SK-N-SH treated with all-trans-retinoic acid at 6 μM for 48 hours (cell line): ENCODE data around the gene FBLN2.

Experiments
- ATAC-seq: fragments of 200-7000 bp; cut with Tn5 transposase; 3 replicates; pipeline ENCODE4 v1.9.1; 2020; ENCODE audit warnings: mild to moderate bottlenecking, moderate library complexity
- BACH2 ChIP-seq: fragments of 250-450 bp; sonication (Bioruptor Pico); IDR thresholded peaks from 2 replicates; pipeline ENCODE4 v1.9.0; 2021; ENCODE audit warnings: mild to moderate bottlenecking, borderline replicate concordance
- CREB5 ChIP-seq: fragments of 250-450 bp; sonication (Bioruptor Pico); IDR thresholded peaks from 2 replicates; pipeline ENCODE4 v1.5.1; 2020; ENCODE audit warnings: low read depth, mild to moderate bottlenecking, moderate library complexity
- CSDC2 ChIP-seq: fragments of 250-450 bp; sonication (Bioruptor Pico); IDR thresholded peaks from 2 replicates; pipeline ENCODE4 v1.5.0; 2020; ENCODE audit warnings: mild to moderate bottlenecking, moderate library complexity
- CSRNP3 ChIP-seq: fragments of 250-450 bp; sonication (Bioruptor Pico); IDR thresholded peaks from 2 replicates; pipeline ENCODE4 v1.5.1; 2021; ENCODE audit warnings: mild to moderate bottlenecking, moderate library complexity
- ESRRG ChIP-seq: fragments of 250-450 bp; sonication (Bioruptor Pico); IDR thresholded peaks from 2 replicates; pipeline ENCODE4 v1.6.1; 2021; ENCODE audit warnings: mild to moderate bottlenecking
- GLIS3 ChIP-seq: fragments of 250-450 bp; sonication (Bioruptor Pico); IDR thresholded peaks from 2 replicates; pipeline ENCODE4 v1.5.0; 2020; ENCODE audit warnings: mild to moderate bottlenecking, moderate library complexity
- OSR1 ChIP-seq: fragments of 250-450 bp; sonication (Bioruptor Pico); IDR thresholded peaks from 2 replicates; pipeline ENCODE4 v1.8.0; 2022; ENCODE audit warnings: moderate library complexity, mild to moderate bottlenecking, inconsistent platforms
- PATZ1 ChIP-seq: fragments of 250-450 bp; sonication (Bioruptor Pico); IDR thresholded peaks from 2 replicates; pipeline ENCODE4 v1.8.0; 2020; ENCODE audit warnings: mild to moderate bottlenecking, moderate library complexity, borderline replicate concordance
- PPARA ChIP-seq: fragments of 250-450 bp; sonication (Bioruptor Pico); IDR thresholded peaks from 2 replicates; pipeline ENCODE4 v1.5.0; 2020; ENCODE audit warnings: mild to moderate bottlenecking, borderline replicate concordance
- RARB ChIP-seq: fragments of 250-450 bp; sonication (Bioruptor Pico); IDR thresholded peaks from 2 replicates; pipeline ENCODE4 v1.8.0; 2021; ENCODE audit warnings: mild to moderate bottlenecking, moderate library complexity
- SNAI2 ChIP-seq: fragments of 250-450 bp; sonication (Bioruptor Pico); IDR thresholded peaks from 2 replicates; pipeline ENCODE4 v1.5.0; 2020; ENCODE audit warnings: mild to moderate bottlenecking, moderate library complexity
- TCF4 ChIP-seq: fragments of 250-450 bp; sonication (Bioruptor Pico); IDR thresholded peaks from 2 replicates; pipeline ENCODE4 v1.8.0; 2021; ENCODE audit warnings: mild to moderate bottlenecking, moderate library complexity, borderline replicate concordance
- TOX ChIP-seq: fragments of 250-450 bp; sonication (Bioruptor Pico); IDR thresholded peaks from 2 replicates; pipeline ENCODE4 v1.8.0; 2021; ENCODE audit warnings: mild to moderate bottlenecking, moderate library complexity, borderline replicate concordance
- ZC3H10 ChIP-seq: fragments of 250-450 bp; sonication (Bioruptor Pico); IDR thresholded peaks from 2 replicates; pipeline ENCODE4 v1.5.1; 2021; ENCODE audit warnings: mild to moderate bottlenecking, moderate library complexity
- ZFP3 ChIP-seq: fragments of 250-450 bp; sonication (Bioruptor Pico); IDR thresholded peaks from 2 replicates; pipeline ENCODE4 v1.5.0; 2020; ENCODE audit warnings: mild to moderate bottlenecking, moderate library complexity
- ZFP30 ChIP-seq: fragments of 450-650 bp; formaldehyde crosslinking; IDR thresholded peaks from 2 replicates; pipeline ENCODE4 v1.5.0; 2022; ENCODE audit warnings: mild to moderate bottlenecking, moderate library complexity
- ZNF565 ChIP-seq: fragments of 450-650 bp; formaldehyde crosslinking; conservative IDR thresholded peaks from 2 replicates; pipeline ENCODE4 v1.5.0; 2020; ENCODE audit warnings: low read depth, mild to moderate bottlenecking, moderate library complexity
- ZNF70 ChIP-seq: fragments of 450-650 bp; formaldehyde crosslinking; IDR thresholded peaks from 2 replicates; pipeline ENCODE4 v1.5.0; 2020; ENCODE audit warnings: mild to moderate bottlenecking, moderate library complexity
- ZNF8 ChIP-seq: fragments of 450-650 bp; formaldehyde crosslinking; IDR thresholded peaks from 2 replicates; pipeline ENCODE4 v1.5.0; 2020; ENCODE audit warnings: mild to moderate bottlenecking, moderate library complexity
- TF ChIP-seq, protein P1 (sequence below): fragments of 250-450 bp; sonication (Bioruptor Pico); IDR thresholded peaks from 2 replicates; pipeline ENCODE4 v1.8.0; 2021; ENCODE audit warnings: low read depth, mild to moderate bottlenecking, moderate library complexity, borderline replicate concordance
- TF ChIP-seq, protein P2 (sequence below): fragments of 250-450 bp; sonication (Bioruptor Pico); IDR thresholded peaks from 2 replicates; pipeline ENCODE4 v1.5.0; 2020; ENCODE audit warnings: mild to moderate bottlenecking, moderate library complexity

FBLN2 gene

DNA sequence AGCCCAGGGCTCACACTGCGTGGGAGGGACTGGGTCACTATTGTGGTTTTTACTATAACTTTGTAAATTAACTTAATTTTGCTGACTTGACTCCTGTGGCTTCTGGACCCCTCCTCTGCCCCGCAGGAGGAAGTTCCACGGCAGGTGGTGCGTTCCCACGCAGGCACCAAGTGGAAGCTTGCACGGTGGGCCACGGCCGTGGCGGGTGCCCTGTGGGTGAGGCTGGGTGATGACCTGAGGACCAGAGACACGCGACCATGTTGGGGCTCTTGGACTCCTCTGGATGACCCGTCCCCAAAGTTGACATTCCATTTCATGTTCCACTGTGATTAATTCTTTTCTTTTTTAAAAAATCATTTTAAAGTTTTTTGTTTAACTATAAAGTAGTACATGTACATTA lies 89.0 kb downstream of the FBLN2 start:
- no peak for ATAC-seq
- TF ChIP-seq PPARA, result no peak
- no peak for TF ChIP-seq TOX (CRISPR knock-in tag)
- TF ChIP-seq, protein P1, sequence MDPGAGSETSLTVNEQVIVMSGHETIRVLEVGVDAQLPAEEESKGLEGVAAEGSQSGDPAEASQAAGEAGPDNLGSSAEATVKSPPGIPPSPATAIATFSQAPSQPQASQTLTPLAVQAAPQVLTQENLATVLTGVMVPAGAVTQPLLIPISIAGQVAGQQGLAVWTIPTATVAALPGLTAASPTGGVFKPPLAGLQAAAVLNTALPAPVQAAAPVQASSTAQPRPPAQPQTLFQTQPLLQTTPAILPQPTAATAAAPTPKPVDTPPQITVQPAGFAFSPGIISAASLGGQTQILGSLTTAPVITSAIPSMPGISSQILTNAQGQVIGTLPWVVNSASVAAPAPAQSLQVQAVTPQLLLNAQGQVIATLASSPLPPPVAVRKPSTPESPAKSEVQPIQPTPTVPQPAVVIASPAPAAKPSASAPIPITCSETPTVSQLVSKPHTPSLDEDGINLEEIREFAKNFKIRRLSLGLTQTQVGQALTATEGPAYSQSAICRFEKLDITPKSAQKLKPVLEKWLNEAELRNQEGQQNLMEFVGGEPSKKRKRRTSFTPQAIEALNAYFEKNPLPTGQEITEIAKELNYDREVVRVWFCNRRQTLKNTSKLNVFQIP (CRISPR knock-in tag), result no peak
- TF ChIP-seq TCF4, result no peak
- no peak for TF ChIP-seq ZNF8
- TF ChIP-seq ZFP3 (CRISPR knock-in tag), result no peak
- no peak for TF ChIP-seq ESRRG (CRISPR knock-in tag)
- TF ChIP-seq GLIS3, result no peak
- TF ChIP-seq CSRNP3 (CRISPR knock-in tag), result no peak
- TF ChIP-seq CSDC2, result no peak
- TF ChIP-seq OSR1 (CRISPR knock-in tag), result no peak
- no peak for TF ChIP-seq ZNF565 (CRISPR knock-in tag)
- no peak for TF ChIP-seq CREB5 (CRISPR knock-in tag)
- no peak for TF ChIP-seq SNAI2 (CRISPR knock-in tag)
- TF ChIP-seq, protein P2, sequence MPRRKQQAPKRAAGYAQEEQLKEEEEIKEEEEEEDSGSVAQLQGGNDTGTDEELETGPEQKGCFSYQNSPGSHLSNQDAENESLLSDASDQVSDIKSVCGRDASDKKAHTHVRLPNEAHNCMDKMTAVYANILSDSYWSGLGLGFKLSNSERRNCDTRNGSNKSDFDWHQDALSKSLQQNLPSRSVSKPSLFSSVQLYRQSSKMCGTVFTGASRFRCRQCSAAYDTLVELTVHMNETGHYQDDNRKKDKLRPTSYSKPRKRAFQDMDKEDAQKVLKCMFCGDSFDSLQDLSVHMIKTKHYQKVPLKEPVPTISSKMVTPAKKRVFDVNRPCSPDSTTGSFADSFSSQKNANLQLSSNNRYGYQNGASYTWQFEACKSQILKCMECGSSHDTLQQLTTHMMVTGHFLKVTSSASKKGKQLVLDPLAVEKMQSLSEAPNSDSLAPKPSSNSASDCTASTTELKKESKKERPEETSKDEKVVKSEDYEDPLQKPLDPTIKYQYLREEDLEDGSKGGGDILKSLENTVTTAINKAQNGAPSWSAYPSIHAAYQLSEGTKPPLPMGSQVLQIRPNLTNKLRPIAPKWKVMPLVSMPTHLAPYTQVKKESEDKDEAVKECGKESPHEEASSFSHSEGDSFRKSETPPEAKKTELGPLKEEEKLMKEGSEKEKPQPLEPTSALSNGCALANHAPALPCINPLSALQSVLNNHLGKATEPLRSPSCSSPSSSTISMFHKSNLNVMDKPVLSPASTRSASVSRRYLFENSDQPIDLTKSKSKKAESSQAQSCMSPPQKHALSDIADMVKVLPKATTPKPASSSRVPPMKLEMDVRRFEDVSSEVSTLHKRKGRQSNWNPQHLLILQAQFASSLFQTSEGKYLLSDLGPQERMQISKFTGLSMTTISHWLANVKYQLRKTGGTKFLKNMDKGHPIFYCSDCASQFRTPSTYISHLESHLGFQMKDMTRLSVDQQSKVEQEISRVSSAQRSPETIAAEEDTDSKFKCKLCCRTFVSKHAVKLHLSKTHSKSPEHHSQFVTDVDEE (CRISPR knock-in tag), result no peak
- TF ChIP-seq ZC3H10, result no peak

DNA sequence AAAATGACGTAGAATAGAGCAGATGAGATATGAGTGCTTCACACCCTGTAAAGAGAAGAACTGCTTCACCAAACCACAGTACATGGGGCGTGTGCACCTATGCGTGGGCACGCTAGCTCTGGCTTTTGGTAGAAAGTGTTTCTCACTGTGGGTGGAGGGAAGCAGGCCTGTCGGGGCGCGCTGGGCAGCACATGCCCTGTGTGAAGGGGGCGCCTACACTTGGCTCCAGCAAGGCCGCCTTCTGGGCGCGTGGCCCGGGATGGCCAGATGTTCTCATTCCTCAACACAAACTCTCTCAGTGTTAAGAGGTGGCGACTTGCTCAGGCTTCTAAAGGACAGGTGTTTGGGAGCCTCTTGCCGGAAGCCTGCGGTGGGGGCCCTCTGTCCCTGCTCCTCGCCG lies 90.0 kb downstream of the FBLN2 start:
- ATAC-seq, result no peak
- TF ChIP-seq ZNF565 (CRISPR knock-in tag), result no peak
- TF ChIP-seq BACH2 (CRISPR knock-in tag), result no peak
- no peak for TF ChIP-seq ZFP3 (CRISPR knock-in tag)
- no peak for TF ChIP-seq TCF4
- TF ChIP-seq CSDC2, result no peak
- no peak for TF ChIP-seq ZNF70 (CRISPR knock-in tag)
- TF ChIP-seq ZNF8, result no peak
- no peak for TF ChIP-seq CREB5 (CRISPR knock-in tag)
- no peak for TF ChIP-seq PATZ1 (CRISPR knock-in tag)
- no peak for TF ChIP-seq GLIS3
- TF ChIP-seq ZFP30 (CRISPR knock-in tag), result no peak
- TF ChIP-seq ESRRG (CRISPR knock-in tag), result no peak
- TF ChIP-seq RARB (CRISPR knock-in tag), result no peak
- no peak for TF ChIP-seq SNAI2 (CRISPR knock-in tag)
- TF ChIP-seq TOX (CRISPR knock-in tag), result no peak
- TF ChIP-seq CSRNP3 (CRISPR knock-in tag), result no peak
- TF ChIP-seq OSR1 (CRISPR knock-in tag), result no peak
